K562 (cell line): ENCODE measurements around the gene MYPN. TPM values are rescaled to one million over a fixed set of nuclear protein-coding genes. Genes with fewer than 3 reads are reported as not detected.

Source experiments
- ATAC-seq: fragments of 200-7000 bp; cut with Tn5 transposase; 3 replicates; pipeline ENCODE4 v1.9.1; 2020; ENCODE audit warnings: moderate library complexity
- BruUV-seq: library from RNA; stranded (reverse); fragments of 400-500 nt; replicated peaks from 2 replicates; lab custom pipeline; 2021; lab: Mats Ljungman, UMichigan
- CTCF ChIA-PET: fragments of 300-600 bp; formaldehyde crosslinking; extraction: SDS; loops from one replicate; lab custom pipeline; 2021; ENCODE audit warnings: low intra/inter-chr PET ratio; lab: Yijun Ruan, JAX
- POLR2A ChIA-PET: fragments of 300-600, 350-650 bp; sonication (Branson Sonifier 250); formaldehyde crosslinking; extraction: SDS; loops from one replicate; lab custom pipeline; 2021; ENCODE audit warnings: antibody characterized with exemption, inconsistent platforms; lab: Yijun Ruan, JAX
- DNase-seq, 4 experiments: peaks; one replicate each; pipeline versions ENCODE4 v3.0.0 to v3.0.0-alpha.2; 2011 to 2018; ENCODE audit warnings: low spot score in 3 of 4, mixed read lengths in 3 of 4; ENCODE audit errors: extremely low read depth in 1 of 4
- FAIRE-seq: peaks from 2 replicates; lab custom pipeline; 2011; peaks lifted over from hg19 to GRCh38; lab: Jason Lieb, UNC
- H2AFZ ChIP-seq: 2 replicates; pipeline ENCODE4 v1.6.0; 2011; ENCODE audit warnings: low read depth, low read length, control low read depth, inconsistent platforms
- H3K27ac ChIP-seq: fragments of 200-600 bp; 3 replicates; pipeline ENCODE4 v1.8.0; 2011; ENCODE audit warnings: low read depth, mild to moderate bottlenecking, control low read depth, inconsistent platforms, low read length, moderate library complexity, mixed read lengths; ENCODE audit errors: extremely low read depth
- H3K27me3 ChIP-seq, 2 experiments: fragments of 300-600 bp in 1 of 2; 2 replicates in 1 of 2; 3 replicates in 1 of 2; pipeline versions ENCODE4 v1.6.0 to v1.8.0; 2011; ENCODE audit warnings: inconsistent platforms in 2 of 2, low read length in 2 of 2, mild to moderate bottlenecking in 1 of 2, mixed read lengths in 1 of 2, moderate library complexity in 1 of 2; ENCODE audit not compliant: control insufficient read depth in 2 of 2, insufficient read depth in 2 of 2
- H3K36me3 ChIP-seq: fragments of 300-600 bp; 3 replicates; pipeline ENCODE4 v1.8.0; 2011; ENCODE audit warnings: mild to moderate bottlenecking, low read length, inconsistent platforms; ENCODE audit not compliant: control insufficient read depth, insufficient read depth
- H3K4me1 ChIP-seq, 2 experiments: fragments of 200-600 bp in 1 of 2; replicated peaks in 1 of 2; 2 replicates in 1 of 2; 3 replicates in 1 of 2; pipeline versions ENCODE4 v1.5.1 to v1.8.0; 2011; ENCODE audit warnings: inconsistent platforms in 2 of 2, low read length in 2 of 2, mild to moderate bottlenecking in 1 of 2, mixed read lengths in 1 of 2, moderate library complexity in 1 of 2; ENCODE audit not compliant: control insufficient read depth in 2 of 2, insufficient read depth in 2 of 2
- H3K4me2 ChIP-seq: 2 replicates; pipeline ENCODE4 v1.6.1; 2011; ENCODE audit warnings: low read length, control low read depth, inconsistent platforms, mixed read lengths; ENCODE audit not compliant: insufficient read depth
- H3K4me3 ChIP-seq: fragments of 200-600 bp; sonication (generic), shearing (Covaris generic); 2 replicates; pipeline ENCODE4 v1.5.1; 2016; ENCODE audit warnings: control low read depth, inconsistent platforms
- H3K79me2 ChIP-seq: fragments of 200-600 bp; 3 replicates; pipeline ENCODE4 v1.8.0; 2011; ENCODE audit warnings: low read length, inconsistent platforms; ENCODE audit not compliant: control insufficient read depth, insufficient read depth
- H3K9ac ChIP-seq, 2 experiments: 2 replicates each; pipeline versions ENCODE4 v1.6.0 to v1.6.1; 2011; ENCODE audit warnings: low read depth in 2 of 2, low read length in 2 of 2, control low read depth in 1 of 2, inconsistent platforms in 1 of 2, mild to moderate bottlenecking in 1 of 2, mixed read lengths in 1 of 2; ENCODE audit not compliant: insufficient read depth in 1 of 2
- H3K9me1 ChIP-seq: one replicate; pipeline ENCODE4 v1.6.0; 2011; ENCODE audit warnings: inconsistent platforms, mild to moderate bottlenecking, low read length, moderate library complexity; ENCODE audit not compliant: control insufficient read depth, insufficient read depth
- H3K9me3 ChIP-seq: replicated peaks from 2 replicates; pipeline ENCODE4 v1.5.1; 2011; ENCODE audit warnings: low read depth, low read length, inconsistent platforms; ENCODE audit not compliant: control insufficient read depth, insufficient read depth
- H4K20me1 ChIP-seq: replicated peaks from 2 replicates; pipeline ENCODE4 v1.6.1; 2011; ENCODE audit warnings: low read length, inconsistent platforms, mixed read lengths; ENCODE audit not compliant: control insufficient read depth, insufficient read depth
- CREB1 ChIP-seq, 2 experiments: sonication (generic) in 1 of 2; formaldehyde crosslinking in 1 of 2; IDR thresholded peaks; 2 replicates each; pipeline versions ENCODE4 v1.6.1 to v1.8.0; 2012 to 2022; ENCODE audit warnings: inconsistent platforms in 1 of 2, mild to moderate bottlenecking in 1 of 2, missing genetic modification reagents in 1 of 2, moderate library complexity in 1 of 2
- KLF16 ChIP-seq: IDR thresholded peaks from 2 replicates; pipeline ENCODE4 v1.6.1; 2016; ENCODE audit warnings: antibody characterized with exemption
- ZNF586 ChIP-seq: fragments of 450-650 bp; formaldehyde crosslinking; conservative IDR thresholded peaks from 2 replicates; pipeline ENCODE4 v1.4.0; 2020; ENCODE audit warnings: mild to moderate bottlenecking, moderate library complexity
- WGBS: fragments of 100-300 bp; shearing (Covaris generic); methylation state at CpG from one replicate; pipeline ENCODE4 v1.1.6; 2016; ENCODE audit warnings: low coverage, mixed read lengths; ENCODE audit not compliant: insufficient coverage; ENCODE audit errors: missing lambda C conversion rate; 5-methylcytosine and 5-hydroxymethylcytosine counted together
- in situ Hi-C: fragments of 300-500 bp; cut with MboI; formaldehyde crosslinking; loops from 4 replicates; pipeline ENCODE4 v1.15.0; 2018; ENCODE audit warnings: inconsistent platforms, mixed read lengths
- intact Hi-C: fragments of 100-400 bp; cut with micrococcal nuclease; formaldehyde crosslinking; loops from 2 replicates; pipeline ENCODE4 v1.14.2; 2022
- polyA plus RNA-seq, 8 experiments: library from polyadenylated mRNA; depleted of rRNA in 4 of 8; stranded (reverse) in 5 of 8; unstranded in 3 of 8; fragments of >200 nt; fragmentation: Nextera tagmentation in 2 of 8; fragmentation: Illumina TruSeq in 1 of 8; extraction: Ambion mirVana in 2 of 8; extraction: Trizol in 1 of 8; gene quantifications; 2 replicates each; pipeline versions ENCODE4 v1.2.1 to v1.2.3, GENCODE V29; 2011 to 2014; ENCODE audit warnings: inconsistent platforms in 1 of 8, missing spikeins in 1 of 8
- total RNA-seq, 7 experiments: library from RNA; depleted of rRNA in 6 of 7; stranded (reverse); fragments of >200 nt in 6 of 7; fragmentation: Illumina TruSeq in 2 of 7; extraction: Trizol in 2 of 7; gene quantifications; 2 replicates each; pipeline versions ENCODE4 v1.2.1 to v1.2.3, GENCODE V29; 2011 to 2021; ENCODE audit warnings: low replicate concordance in 1 of 7
- TF ChIP-seq, protein P1 (sequence below): fragments of 450-650 bp; formaldehyde crosslinking; IDR thresholded peaks from 2 replicates; pipeline ENCODE4 v1.4.0; 2022; ENCODE audit warnings: missing genetic modification characterization
- TF ChIP-seq, protein P2 (sequence below): fragments of 450-650 bp; formaldehyde crosslinking; IDR thresholded peaks from 2 replicates; pipeline ENCODE4 v1.4.0; 2020; ENCODE audit warnings: mild to moderate bottlenecking

MYPN gene
- total and polyA plus RNA-seq, 9 of the 15 experiments (the other 6 are each of a cell fraction or from before 2014, with no cell fraction given): not detected

DNA sequence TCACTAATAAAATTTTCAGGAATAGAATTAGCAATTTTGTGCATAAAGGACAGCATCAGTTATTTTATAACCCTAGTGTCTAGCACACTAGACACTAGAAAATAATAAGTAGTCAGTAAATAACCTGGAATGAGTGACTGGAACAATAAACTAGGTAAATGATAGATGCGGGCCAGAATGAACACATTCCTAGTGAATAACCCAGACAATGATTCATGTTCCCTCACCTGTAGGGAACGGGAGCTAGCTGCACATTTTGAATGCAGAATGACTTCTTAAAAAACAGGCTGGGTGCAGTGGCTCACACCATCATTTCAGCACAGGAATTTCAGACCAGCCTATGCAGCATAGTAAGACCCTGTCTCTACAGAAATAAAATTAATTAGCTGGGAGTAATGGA lies 125.8 kb downstream of the MYPN start:
- DNase-seq (no peak), ATAC-seq (no peak)
- no peak overlapping the region for H3K27ac ChIP-seq
- WGBS: 13% methylated on average over 2 of the region's 2 CpGs
- no peaks in the 10 kb centered on the region for H3K79me2 ChIP-seq
- no peak overlapping the region for H3K4me3 ChIP-seq
- POLR2A ChIA-PET: interaction anchor here (0.7 kb wide), 1 partner anchor 419 kb away, joined by 3 read pairs; no protein-coding TSS in a partner anchor
- H3K27me3 ChIP-seq: peaks cover 40 to 45% of the 10 kb centered on the region in 2 experiments
- TF ChIP-seq ZNF586 (CRISPR knock-in tag): no peak
- TF ChIP-seq, protein P1, sequence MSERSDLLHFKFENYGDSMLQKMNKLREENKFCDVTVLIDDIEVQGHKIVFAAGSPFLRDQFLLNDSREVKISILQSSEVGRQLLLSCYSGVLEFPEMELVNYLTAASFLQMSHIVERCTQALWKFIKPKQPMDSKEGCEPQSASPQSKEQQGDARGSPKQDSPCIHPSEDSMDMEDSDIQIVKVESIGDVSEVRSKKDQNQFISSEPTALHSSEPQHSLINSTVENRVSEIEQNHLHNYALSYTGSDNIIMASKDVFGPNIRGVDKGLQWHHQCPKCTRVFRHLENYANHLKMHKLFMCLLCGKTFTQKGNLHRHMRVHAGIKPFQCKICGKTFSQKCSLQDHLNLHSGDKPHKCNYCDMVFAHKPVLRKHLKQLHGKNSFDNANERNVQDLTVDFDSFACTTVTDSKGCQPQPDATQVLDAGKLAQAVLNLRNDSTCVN (CRISPR knock-in tag): no peak
- TF ChIP-seq, protein P2, sequence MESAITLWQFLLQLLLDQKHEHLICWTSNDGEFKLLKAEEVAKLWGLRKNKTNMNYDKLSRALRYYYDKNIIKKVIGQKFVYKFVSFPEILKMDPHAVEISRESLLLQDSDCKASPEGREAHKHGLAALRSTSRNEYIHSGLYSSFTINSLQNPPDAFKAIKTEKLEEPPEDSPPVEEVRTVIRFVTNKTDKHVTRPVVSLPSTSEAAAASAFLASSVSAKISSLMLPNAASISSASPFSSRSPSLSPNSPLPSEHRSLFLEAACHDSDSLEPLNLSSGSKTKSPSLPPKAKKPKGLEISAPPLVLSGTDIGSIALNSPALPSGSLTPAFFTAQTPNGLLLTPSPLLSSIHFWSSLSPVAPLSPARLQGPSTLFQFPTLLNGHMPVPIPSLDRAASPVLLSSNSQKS: no peak
- no peak for TF ChIP-seq KLF16
- no peak for TF ChIP-seq CREB1 (IDR thresholded peaks at IDR 0.05)
- TF ChIP-seq CREB1 (CRISPR knock-in tag; IDR thresholded peaks at IDR 0.05): no peak
- TF ChIP-seq, all 486 proteins: peak for 0
- no peaks in the 10 kb centered on the region for H3K9me3 ChIP-seq
- H3K36me3 ChIP-seq: no peaks in the 10 kb centered on the region
- no peaks in the 10 kb centered on the region for H3K9me1 ChIP-seq
- peaks cover 0 to 9% of the 10 kb centered on the region in 2 experiments; a peak in 3 of 5 replicates for H3K4me1 ChIP-seq
- intact Hi-C loops (no loop called here), in situ Hi-C loops (no loop called here)
- CTCF ChIA-PET: no interaction called here
- BruUV-seq: no TSS peak
- no peak overlapping the region for H2AFZ ChIP-seq
- H4K20me1 ChIP-seq: no peaks in the 10 kb centered on the region
- H3K9ac ChIP-seq: no peak overlapping the region
- H3K4me2 ChIP-seq: no peak overlapping the region
- FAIRE-seq: no peak
